ENCODE measurements around the gene SALL1.

SALL1 gene

DNA sequence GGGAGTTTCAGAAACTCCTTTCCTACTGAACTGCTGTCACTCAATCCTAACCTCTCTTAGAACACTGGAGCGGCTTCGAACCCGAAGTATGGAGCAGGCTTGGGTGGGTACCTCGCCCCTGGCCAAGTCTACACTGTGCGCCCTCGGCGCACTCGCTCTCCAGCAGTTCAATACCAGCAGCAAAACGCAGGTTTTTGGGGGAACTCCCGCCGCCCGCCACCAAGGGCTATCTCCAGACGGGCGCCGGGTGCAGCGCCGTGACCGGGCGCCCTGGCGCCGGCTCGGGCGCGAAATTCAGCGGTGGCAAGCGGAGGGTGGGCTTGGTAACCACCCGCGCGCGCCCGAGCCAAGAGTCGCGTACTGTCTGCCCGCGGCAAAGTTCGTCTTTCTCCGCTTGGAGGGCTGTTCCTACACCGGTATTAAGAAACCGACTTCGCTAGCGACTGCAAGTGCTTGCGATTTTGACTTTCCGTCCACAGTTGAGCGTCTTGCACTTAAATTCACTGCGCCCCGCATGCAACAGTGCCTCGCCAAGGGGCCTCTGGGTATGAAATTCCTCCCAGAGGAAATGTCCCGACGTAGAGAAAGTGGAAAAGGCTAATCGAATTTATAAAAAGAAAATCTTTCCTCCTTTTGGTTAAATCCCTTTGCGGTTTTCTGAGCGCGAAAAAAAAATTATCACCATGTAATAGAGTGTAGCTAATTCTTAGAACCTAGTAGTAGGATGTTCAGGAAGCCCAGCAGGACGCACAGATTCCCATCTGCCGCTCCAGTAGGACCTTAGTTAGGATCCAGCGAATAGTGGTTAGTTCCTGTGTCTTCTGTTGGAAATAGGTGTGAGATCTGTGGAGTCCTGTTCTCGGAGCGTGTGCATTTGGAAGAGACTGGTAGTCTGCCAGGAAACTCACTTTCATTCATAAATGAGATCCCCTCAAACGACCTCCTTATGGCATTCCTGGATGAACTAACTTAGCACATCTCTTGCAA, 5.0 kb upstream of the SALL1 start:
- DNase-seq = no peak

- no peak for DNase-seq
Measured at GRCh38 chr16:51155199-51155607, 4.1 kb upstream of the SALL1 start.

- DNase-seq = no peak
Measured at GRCh38 chr16:51154271-51155171, 3.5 kb upstream of the SALL1 start.

GRCh38 chr16:51153577-51154031, 2.5 kb upstream of the SALL1 start:
- DNase-seq = no peak

- DNase-seq = no peak
Measured at GRCh38 chr16:51152691-51153576, 1.9 kb upstream of the SALL1 start.

DNA sequence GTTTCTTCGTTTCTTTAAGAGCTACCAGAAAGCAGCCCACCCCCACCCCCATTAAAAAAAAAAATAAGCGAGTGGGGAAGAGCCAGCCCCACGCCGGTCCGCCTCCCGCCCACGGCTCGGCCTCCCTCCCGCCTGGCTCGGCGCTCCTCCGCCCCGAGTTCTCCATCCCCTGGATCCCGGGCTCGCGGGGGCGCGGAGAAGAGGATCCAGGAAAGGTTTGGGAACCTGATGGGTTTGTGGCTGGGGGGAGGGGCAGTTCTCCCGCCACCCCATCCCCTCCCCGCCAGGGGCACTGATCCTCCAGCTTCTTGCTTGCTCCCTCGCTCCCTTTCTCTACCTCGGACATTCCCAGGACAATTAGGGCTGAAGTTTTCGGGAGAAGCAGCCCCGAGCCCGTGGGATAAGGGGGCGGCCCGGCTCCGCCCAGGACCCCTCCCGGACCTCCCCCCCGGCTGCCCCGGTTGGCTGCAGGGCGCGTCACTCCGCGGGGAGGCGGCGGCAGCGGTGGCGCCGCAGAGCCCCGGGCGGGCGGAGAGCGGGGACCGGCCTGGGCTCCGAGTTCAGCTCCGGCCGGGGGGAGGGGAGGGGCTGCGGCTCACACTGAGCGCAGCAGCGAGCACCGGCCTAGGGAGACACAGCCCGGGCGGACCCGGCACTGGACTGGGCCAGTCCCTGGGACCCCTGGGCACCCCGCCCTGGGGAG, 1.0 kb upstream of the SALL1 start:
- DNase-seq = no peak

DNA sequence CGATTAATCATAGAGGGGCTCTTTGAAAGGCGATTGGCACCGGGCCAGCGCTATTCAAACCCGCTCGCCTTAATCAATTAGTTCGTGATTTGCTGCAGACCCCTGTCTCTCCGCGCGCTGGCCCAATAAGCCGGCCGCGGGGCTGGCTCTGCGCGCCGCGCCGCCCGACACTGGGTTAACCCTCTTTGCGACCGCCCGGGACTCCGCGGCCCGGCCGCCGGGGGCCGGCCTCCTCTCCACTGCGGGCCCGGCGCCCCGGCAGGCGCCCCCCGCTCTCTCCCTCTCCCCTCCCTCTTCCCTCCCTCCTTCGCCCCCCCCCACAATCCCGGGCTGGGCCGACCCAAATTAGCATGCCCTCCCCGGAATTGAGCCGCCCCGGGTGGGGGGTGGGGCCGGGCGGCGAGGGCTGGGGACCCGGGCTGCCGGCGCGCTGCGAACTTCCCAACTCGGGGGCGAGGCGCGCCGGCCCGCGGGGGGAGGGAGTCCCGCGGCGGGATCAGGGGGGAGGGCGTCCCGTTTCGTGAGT, 428 bp upstream of the SALL1 start:
- no peak for DNase-seq

GRCh38 chr16:51150165-51150887, 744 bp downstream of the SALL1 start:
- DNase-seq = no peak

GRCh38 chr16:51149721-51150164, 1.3 kb downstream of the SALL1 start:
- DNase-seq = no peak

DNA sequence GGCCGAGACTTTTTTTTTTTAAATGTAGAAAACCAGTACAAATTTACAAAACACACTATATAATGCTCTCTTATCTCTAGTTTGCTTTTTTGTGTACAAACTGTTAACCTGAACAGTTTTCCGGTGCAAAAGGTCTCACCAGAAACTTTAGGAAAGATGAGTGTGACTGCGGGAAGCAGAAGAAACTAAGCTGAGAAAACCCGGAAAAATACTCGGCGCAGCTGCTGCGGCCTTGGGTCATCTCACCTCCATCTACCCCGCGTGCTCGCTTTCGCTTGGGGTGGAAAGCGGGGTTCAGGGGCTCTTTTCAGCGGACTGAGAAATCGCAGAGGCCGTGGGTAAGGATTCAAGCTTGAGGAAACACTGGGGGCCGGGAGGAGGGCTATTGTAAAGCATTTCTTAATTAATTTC, 1.8 kb downstream of the SALL1 start:
- DNase-seq = no peak

DNA sequence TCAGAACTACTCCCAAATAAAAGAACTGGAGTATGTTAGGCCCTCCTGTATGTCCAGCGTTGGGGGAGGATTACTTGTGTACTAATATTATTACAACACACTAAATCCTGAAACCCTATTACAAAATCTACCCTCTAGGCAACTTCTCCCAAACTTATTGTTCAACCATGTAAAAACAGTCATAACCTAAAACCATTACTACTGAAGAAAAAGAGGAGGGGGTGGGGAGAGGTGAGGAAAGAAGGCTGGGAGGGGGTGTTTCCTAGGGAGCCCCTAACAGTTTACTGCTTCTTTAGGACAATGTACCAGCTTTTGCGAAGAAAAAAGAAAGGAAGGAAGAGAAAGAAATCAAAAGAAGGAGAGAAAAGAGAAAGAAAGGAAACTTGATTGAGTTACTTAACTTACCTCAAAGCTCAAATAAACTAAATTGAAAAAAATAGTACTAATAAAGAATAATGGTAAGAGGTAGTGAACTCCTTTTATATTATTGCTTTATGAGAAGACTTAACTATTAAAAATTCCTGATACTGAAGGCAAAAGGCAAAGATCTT, 2.3 kb downstream of the SALL1 start:
- no peak for DNase-seq

DNA sequence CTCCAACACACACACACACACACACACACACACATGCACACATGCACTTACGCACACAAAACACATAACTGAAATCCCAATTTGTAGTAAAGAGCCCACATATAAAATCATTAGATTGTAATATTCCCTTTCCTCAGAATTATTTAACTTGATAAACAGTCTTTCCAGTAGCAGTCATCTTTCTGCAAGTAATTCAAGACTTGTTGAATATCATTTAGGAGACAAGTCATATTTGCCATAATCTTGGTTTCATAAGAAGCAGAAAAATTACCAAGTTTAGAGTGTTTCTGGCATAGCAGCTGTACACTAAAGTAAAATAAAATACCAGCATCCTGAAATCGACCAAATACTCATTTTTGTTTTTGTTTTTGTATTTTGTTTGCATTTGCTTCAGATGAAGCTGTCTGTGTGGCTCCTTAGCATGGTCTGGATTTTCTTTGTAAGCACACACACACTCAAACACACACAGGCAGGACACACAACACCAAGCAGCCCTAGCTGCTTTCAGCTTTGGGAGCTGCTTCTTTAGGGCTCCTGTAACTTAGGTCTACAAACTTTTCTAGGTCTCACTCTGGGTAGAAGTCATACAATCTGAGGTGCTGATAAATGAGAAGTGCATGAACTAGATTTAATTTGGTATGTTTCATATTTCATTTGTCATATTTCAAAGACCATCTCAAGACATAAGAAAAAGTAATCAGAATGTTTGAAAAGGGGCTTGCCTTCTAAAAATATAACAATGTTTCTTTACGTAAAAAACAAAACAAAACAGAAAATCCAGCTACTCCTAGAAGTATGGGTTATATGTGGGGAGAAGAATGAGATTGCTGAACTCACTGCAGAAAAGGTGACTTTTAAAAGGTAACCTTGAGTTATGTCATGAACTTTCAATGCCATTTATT, 3.0 kb downstream of the SALL1 start:
- DNase-seq = no peak

DNA sequence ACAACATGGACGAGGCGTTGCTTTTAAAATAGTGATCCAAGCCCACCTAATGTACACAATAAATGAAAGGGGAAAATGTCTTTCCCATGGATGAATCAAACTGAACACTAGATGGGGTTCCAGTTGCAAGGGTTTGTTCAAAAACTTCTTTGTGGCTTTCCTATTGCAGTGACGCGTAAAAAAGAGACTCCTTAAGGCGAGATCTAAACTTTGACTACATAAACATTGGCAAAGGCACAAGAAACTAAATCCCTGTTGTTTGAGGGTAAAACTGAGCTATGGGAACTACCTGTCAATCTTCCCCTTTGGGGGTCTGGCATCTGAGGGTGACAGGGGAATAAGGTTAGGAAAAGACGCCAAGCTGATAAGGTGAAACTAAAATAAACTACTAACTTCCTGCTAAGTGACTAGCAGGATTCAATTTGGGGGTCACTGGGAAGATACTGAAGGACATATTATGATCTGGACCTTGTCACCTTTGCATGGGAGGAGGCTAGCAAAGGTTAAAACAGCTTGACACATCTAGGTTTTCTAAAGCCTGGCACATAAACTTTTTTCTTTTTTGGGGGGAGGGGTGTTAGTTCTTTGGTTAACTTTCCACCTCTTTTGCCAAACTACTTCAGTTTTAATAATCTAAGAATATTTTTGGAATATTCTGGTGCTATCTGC, 4.7 kb downstream of the SALL1 start:
- no peak for DNase-seq

DNA sequence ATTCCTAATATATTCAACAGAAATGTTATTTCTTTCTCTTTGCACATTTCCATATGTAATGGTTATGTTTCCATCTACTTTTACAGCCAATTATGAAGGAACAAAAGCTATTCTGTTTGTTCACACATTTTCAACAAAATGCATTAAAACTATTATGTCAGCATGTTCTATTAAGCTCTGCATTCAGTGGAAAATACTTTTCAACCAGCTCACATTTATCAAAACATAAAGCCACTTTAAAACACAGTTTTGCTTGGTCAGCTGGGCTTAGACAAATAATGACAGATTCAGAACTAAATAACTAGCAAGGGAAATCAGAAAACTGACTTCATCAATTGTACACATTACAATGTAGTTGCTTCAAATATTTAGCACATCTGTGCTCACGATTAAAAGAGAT, 6.9 kb downstream of the SALL1 start:
- DNase-seq = no peak

DNA sequence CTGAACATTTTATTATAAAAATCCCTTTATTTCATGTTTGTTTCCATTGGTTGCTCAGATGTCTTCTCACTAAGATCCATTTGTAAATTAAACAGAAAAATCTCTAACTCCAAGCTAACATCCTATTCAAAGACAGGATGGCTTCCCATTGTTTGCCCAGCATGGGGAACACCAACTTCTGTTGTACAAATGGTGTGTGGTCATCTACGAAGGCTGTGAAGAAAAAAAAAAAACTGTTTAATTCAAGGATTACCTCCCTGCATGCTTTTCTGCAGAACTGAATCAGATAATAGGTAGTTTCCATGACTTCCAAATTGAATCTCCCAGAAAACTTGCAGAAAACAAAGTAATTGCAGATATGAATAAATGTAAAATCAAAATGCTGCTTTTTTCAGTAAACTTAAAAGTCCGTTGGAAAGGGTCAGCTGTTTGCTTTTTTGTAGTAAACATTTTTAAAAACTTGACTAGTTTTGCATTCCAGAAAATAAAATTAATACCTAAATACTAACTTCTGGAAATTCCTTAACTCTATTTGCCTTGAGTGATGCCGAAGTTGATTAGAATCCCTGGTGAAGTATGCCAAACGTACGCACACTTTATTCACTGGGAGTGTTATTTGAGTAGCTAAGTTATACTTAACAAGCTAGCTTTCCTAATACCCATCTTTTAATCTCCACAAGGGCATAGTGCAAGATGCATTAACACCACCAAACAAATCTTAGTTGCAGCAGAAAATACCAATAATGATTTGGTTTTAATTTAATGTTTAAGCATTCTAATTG, 7.7 kb downstream of the SALL1 start:
- no peak for DNase-seq

DNA sequence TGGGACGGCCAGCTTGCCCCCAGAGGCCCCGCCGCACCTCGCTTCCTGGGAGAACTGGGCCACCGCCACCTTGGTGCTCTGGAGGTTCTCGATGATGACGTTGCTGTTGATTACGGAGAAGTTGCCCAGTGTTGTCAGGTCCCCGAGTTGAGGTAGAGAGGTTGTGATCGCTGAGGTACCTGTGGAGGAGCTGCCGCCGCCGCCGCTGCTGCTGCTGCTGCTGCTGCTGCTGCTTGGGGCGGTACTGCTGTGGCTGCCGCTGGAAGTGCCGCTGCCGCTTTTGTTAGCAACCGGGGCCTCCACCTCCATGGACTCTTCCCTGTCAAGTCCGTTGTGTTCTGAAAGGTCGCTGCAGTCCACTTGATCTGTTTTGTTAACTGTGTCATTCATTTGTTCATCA, 9.5 kb downstream of the SALL1 start:
- no peak for DNase-seq

- DNase-seq = no peak
Measured at GRCh38 chr16:51141106-51141505, 10.0 kb downstream of the SALL1 start.

DNA sequence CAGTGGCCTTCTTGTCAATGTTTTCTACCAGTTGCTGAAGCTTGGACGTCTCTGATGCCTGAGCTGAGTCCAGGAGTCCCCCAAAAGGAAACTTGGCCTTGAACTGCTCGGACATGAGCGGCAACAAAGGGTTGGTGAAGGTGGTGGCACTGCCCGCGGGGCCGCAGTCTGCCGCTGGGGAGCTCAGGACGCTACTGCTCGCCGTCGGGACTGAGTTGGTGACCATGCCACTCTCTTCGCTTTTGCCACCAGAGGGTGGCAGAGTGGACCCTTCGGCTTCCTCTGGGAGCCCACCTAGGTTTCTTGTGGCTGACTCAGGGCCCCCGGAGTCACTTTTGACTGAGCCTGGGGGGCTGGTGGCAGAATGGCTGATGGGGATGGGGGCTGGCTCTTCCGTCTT, 11.0 kb downstream of the SALL1 start:
- DNase-seq = no peak
